Measurements from ENCODE around the gene CHAF1A.

CHAF1A gene

GRCh38 chr19:4367781-4368127, 34.7 kb upstream of the CHAF1A start:
- FAIRE-seq: no peak

GRCh38 chr19:4368128-4368820, 34.2 kb upstream of the CHAF1A start:
- FAIRE-seq: no peak

- FAIRE-seq: no peak
Observed at GRCh38 chr19:4369109-4369887, 33.1 kb upstream of the CHAF1A start.

DNA sequence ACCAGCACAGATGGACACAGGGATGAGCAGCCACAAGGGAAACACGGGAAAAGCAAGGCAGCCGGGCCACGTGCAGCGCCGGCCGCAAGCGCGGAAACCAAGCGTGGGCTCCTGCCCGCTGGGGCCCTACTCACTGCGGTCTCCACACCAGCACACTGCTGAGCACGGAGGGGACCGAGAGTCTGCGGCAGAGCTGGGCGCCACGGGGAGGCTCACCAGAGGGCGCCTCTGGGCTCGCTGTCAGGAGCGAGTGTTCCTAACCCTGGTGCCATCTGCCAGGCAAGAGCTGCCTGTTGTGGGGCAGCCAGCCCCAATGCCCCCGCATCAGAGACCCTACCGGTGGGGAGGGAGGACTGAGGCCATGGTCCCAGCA, 32.6 kb upstream of the CHAF1A start:
- FAIRE-seq: no peak

DNA sequence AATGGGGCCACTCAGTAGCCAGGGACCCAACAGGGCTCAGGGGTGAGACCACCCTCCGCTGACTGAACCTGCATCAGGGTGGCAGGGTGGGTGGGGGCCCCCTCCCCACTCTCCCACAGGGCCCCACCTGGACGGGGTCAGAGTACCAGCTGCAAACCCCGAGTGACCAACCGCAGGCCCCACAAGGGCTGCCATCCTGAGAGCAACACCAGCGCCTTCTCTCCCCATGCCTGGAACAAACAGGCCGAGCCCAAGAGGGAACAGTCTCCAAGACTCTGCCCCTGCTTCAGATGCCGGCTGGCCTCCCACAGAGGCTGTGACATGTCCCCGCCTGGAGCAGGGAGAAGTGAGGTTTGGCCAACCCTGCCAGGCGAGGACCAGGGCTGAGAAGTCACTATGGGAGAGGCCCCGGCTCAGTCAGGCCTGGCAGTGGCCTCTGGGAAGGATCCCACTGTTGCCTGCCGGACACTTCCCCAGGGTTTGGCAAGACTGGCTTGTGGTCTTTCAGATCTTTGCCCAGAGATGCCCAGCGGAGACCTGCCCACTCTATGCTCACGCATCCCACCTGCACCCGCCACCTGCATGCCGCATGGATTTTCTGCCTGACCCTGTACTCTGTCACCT, 31.9 kb upstream of the CHAF1A start:
- no peak for FAIRE-seq

GRCh38 chr19:4371247-4372164, 30.9 kb upstream of the CHAF1A start:
- FAIRE-seq: no peak

GRCh38 chr19:4372165-4373012, 30.1 kb upstream of the CHAF1A start:
- no peak for FAIRE-seq

DNA sequence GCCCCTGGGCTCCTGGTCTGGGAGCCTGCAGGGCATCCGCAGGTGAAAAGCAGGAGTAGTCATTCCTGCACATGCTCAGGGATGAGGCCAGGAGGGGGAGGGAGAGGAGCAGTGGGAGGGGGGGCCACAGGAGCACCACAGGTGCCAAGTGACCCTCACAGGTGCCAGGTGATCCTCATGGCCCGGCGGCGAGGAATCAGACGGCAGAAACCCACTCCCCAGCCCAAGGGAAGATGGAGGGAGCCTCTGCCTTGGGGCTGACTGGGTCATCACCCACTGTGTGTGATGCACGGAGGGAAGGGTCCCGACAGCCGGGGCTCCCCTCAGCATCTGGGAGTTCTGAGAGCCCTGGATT, 29.4 kb upstream of the CHAF1A start:
- FAIRE-seq: no peak

DNA sequence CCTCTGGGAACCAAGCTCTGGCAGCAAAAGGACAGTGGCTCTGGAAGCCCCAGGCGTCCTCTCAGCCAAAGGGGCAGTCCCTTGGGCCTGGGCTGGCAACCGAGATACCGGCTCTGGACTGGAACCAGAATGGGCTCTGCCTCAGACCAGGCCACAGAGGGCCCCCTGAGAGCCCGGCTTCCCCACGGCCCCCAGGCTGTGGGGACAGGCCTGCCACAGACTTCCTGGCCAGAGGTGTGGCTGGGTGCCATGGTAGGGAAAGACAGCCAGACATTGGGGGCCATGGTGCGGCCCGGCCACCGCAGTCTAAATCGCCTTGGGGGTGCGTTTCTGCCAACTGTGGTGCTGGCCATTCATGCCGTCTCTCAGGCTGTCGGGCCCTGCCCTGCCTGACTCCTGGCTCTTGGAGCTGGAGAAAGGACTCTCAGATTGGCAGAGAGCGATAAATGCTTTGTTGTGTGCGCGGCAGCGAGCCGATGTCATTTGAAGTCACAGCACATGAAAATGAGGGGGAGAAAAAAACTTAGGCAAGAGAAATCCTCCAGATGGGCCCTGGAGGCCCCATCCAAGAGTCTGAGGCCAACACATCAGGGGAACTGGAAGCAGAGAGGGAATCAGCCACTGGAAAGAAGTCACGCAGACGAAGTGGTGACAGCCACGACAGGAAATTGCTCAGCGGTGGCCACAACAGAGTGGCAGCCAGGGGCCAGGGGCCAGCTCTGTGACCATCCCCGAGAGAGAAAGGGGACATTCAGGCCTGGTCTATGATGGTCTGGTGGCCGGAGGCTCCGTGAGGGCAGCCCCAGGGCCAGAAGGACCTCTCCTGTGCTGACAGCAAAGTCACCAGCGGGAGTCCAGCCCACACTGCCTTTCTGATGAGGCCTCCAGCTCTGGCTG, 28.6 kb upstream of the CHAF1A start:
- no peak for FAIRE-seq

GRCh38 chr19:4374498-4375163, 27.8 kb upstream of the CHAF1A start:
- FAIRE-seq: no peak

GRCh38 chr19:4375164-4376027, 27.0 kb upstream of the CHAF1A start:
- no peak for FAIRE-seq

- no peak for FAIRE-seq
Observed at GRCh38 chr19:4376028-4376670, 26.3 kb upstream of the CHAF1A start.

- no peak for FAIRE-seq
Observed at GRCh38 chr19:4376671-4376990, 25.8 kb upstream of the CHAF1A start.

GRCh38 chr19:4376991-4377781, 25.3 kb upstream of the CHAF1A start:
- FAIRE-seq: no peak

DNA sequence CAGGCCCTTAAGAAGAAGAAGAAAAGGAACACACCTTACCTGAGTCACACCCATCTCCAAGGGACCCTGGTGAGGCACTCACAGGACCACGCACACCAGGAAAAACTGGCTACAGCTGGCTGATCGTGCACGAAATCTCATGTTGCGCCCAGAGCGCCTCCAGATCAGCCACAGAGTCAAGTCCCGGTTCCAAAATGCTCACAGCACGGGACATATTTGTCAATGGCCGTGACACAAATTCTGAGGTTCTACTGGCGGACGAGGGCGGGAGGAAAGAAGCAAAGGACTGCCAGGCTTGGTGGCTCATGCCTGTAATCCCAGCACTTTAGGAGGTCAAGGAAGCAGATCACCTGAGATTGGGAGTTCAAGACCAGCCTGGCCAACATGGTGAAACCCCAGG, 23.6 kb upstream of the CHAF1A start:
- no peak for FAIRE-seq

DNA sequence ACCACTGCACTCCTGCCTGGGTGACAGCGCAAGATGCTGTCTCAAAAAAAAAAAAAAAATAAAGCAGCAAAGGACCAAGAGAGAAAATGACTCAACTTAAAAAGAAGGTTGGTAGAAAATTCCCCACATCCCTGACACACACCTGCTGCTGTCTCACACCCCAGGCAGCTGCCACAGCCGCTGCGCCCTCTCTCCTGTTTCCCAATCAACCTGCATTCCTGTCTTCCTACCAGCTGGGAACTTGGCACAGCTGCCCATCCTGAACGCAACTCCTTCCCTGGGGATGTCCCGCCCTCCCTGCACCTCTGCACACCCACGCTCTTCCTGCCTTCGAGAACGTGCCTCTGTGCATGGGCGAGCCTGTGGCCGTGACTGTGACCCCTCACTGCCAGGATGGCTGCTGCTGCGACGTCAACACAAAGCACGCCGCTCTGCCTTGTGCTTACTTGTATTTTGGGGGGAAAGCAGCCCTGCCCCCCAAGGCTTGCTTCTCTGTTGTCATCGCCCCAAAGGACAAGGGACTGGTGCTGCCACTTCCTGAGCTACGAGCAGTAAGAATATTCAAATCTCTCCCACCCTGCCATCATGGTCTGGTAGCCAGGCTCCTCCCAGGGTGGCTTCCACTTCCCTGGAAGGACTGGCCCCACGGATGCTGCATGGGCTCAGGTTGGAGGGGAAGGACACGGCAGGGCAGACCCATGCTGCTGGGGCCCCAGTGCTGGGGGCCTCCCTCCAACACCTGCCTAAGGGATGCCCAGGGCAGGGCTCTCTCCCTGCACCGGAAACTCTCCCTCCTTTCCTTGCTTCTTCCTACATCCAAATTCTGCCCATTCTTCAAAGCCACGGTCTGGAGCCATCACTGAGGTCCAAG, 22.8 kb upstream of the CHAF1A start:
- no peak for FAIRE-seq

GRCh38 chr19:4380254-4380727, 22.1 kb upstream of the CHAF1A start:
- FAIRE-seq: no peak

Measured in islet of Langerhans (tissue), 1 donor.